Spleen (tissue), 11 donors: ENCODE measurements around the gene SERBP1. TPM values are rescaled to one million over a fixed set of nuclear protein-coding genes. Genes with fewer than 3 reads are reported as not detected.

Experiments
- DNase-seq: peaks from one replicate; pipeline ENCODE4 v3.0.0-alpha.2; 2020
- H3K27ac ChIP-seq, 8 donors: fragments of 200-600 bp; sonication (generic) in 7 of 8; 1 replicate in 4 of 8; 2 replicates in 4 of 8; pipeline versions ENCODE4 v1.5.0 to v1.8.0; 2016 to 2021; ENCODE audit warnings: inconsistent platforms in 4 of 8, mild to moderate bottlenecking in 4 of 8, moderate library complexity in 1 of 8
- H3K27me3 ChIP-seq, 7 donors: fragments of 200-600 bp; sonication (generic) in 6 of 7; replicated peaks in 1 of 7; 1 replicate in 4 of 7; 2 replicates in 3 of 7; pipeline versions ENCODE4 v1.5.0 to v1.8.0; 2016 to 2021; ENCODE audit warnings: inconsistent platforms in 3 of 7, mild to moderate bottlenecking in 1 of 7
- H3K36me3 ChIP-seq, 6 donors: fragments of 200-600 bp; sonication (generic) in 5 of 6; 1 replicate in 4 of 6; 2 replicates in 2 of 6; pipeline versions ENCODE4 v1.5.0 to v1.8.0; 2016 to 2021; ENCODE audit warnings: inconsistent platforms in 2 of 6
- H3K4me1 ChIP-seq, 6 donors: fragments of 200-600 bp; sonication (generic) in 5 of 6; 1 replicate in 3 of 6; 2 replicates in 3 of 6; pipeline versions ENCODE4 v1.5.0 to v1.8.0; 2016 to 2021; ENCODE audit warnings: inconsistent platforms in 3 of 6
- H3K4me3 ChIP-seq, 8 donors: fragments of 200-600 bp; sonication (generic) in 7 of 8; 1 replicate in 4 of 8; 2 replicates in 4 of 8; pipeline versions ENCODE4 v1.5.0 to v1.8.0; 2016 to 2021; ENCODE audit warnings: inconsistent platforms in 4 of 8, mild to moderate bottlenecking in 4 of 8, moderate library complexity in 2 of 8
- H3K9me3 ChIP-seq, 8 donors: fragments of 200-600 bp; sonication (generic) in 7 of 8; 1 replicate in 4 of 8; 2 replicates in 4 of 8; pipeline versions ENCODE4 v1.5.0 to v1.8.0; 2016 to 2021; ENCODE audit warnings: inconsistent platforms in 4 of 8
- POLR2A ChIP-seq, 3 donors: fragments of 450-650 bp; IDR thresholded peaks; one replicate each; pipeline ENCODE4 v1.5.1; 2017; ENCODE audit warnings: antibody characterized with exemption in 3 of 3, mild to moderate bottlenecking in 1 of 3
- POLR2AphosphoS5 ChIP-seq, 3 donors: sonication (generic); formaldehyde crosslinking; IDR thresholded peaks; one replicate each; pipeline ENCODE4 v1.5.1; 2017; ENCODE audit warnings: antibody characterized with exemption in 3 of 3
- WGBS, 5 donors: extraction: QIAGEN DNeasy Blood & Tissue Kit in 3 of 5; methylation state at CpG; one replicate each; pipeline versions ENCODE4 v1.1.5 to v1.1.7; 2013 to 2018; 5-methylcytosine and 5-hydroxymethylcytosine counted together
- intact Hi-C: fragments of 100-400 bp; cut with DNase I; formaldehyde crosslinking; loops from one replicate; pipeline ENCODE4 v1.15.0; 2023; ENCODE audit warnings: low total_unique reads
- polyA plus RNA-seq, 3 donors: library from polyadenylated mRNA; stranded (reverse); fragments of 200-250 nt; gene quantifications; one replicate each; pipeline ENCODE4 v1.2.1, GENCODE V29; 2013
- small RNA-seq, 4 donors: library from RNA; depleted of rRNA; stranded (forward); fragments of <200 nt; gene quantifications; one replicate each; pipeline ENCODE3, GENCODE V24; 2016
- total RNA-seq, 7 donors: library from RNA; depleted of rRNA in 3 of 7; stranded (reverse); fragments of >200 nt in 3 of 7; fragmentation: NEBNext Ultra II Directional in 4 of 7; extraction: Animal tissue kit (Norgen Biotek cat#: 25700) in 4 of 7; gene quantifications; one replicate each; pipeline versions ENCODE4 v1.1.0 to v1.2.1, GENCODE V29; 2016 to 2021
- TF ChIP-seq, protein P1 (sequence below), 11 experiments: fragments of 200-600 bp in 7 of 11; fragments of 450-650 bp in 4 of 11; sonication (generic) in 4 of 11; IDR thresholded peaks in 8 of 11; conservative IDR thresholded peaks in 3 of 11; 1 replicate in 7 of 11; 2 replicates in 4 of 11; pipeline versions ENCODE4 v1.4.0 to v1.8.0; 2016 to 2021; ENCODE audit warnings: antibody characterized with exemption in 11 of 11, inconsistent platforms in 4 of 11, mild to moderate bottlenecking in 1 of 11
- donor health status: healthy with polysubstance abuse.
- donor health status: DM: no; HTN: no; CAD: no; lungs with moderate emphysema.
- donor health status: DM: no; HTN: no; CAD: no.
- donor health status: Bipolar disorder and iron deficiency.
- donor health status: healthy.
- donor health status: DM: no; HTN: no; CAD: no.
- donor health status: DM: yes; HTN: yes; CAD: no.

Gene SERBP1
- total and polyA plus RNA-seq, 10 donors = 82.9 to 200 (median 124) TPM

DNA sequence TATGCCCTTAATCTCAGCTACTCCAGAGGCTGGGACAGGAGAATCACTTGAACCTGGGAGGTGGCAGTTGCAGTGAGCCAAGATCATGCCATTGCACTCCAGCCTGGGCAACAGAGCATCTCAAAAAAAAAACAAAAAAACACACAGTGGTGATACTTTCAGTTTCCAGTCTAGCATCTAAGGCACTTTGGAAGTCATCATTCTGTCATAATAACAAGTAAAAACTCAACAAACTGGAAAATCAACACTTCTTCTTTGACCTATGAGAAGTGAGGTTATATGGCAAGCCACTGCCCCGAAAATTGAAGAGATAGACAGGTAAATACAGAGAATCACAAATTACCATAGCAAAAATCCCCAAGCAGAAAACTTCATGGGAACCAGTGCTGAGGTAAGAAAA, 70.6 kb downstream of the SERBP1 start:
- H3K4me3 ChIP-seq = no peak overlapping the region
- no peaks in the 10 kb centered on the region for H3K4me1 ChIP-seq
- H3K27ac ChIP-seq = no peak overlapping the region
- TF ChIP-seq, protein P1, sequence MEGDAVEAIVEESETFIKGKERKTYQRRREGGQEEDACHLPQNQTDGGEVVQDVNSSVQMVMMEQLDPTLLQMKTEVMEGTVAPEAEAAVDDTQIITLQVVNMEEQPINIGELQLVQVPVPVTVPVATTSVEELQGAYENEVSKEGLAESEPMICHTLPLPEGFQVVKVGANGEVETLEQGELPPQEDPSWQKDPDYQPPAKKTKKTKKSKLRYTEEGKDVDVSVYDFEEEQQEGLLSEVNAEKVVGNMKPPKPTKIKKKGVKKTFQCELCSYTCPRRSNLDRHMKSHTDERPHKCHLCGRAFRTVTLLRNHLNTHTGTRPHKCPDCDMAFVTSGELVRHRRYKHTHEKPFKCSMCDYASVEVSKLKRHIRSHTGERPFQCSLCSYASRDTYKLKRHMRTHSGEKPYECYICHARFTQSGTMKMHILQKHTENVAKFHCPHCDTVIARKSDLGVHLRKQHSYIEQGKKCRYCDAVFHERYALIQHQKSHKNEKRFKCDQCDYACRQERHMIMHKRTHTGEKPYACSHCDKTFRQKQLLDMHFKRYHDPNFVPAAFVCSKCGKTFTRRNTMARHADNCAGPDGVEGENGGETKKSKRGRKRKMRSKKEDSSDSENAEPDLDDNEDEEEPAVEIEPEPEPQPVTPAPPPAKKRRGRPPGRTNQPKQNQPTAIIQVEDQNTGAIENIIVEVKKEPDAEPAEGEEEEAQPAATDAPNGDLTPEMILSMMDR (IDR thresholded peaks at IDR 0.05 in 8 of 11, conservative IDR thresholded peaks at IDR 0.05 in 3 of 11) = no peak
- TF ChIP-seq POLR2AphosphoS5 (IDR thresholded peaks at IDR 0.05) (no peak), POLR2A (IDR thresholded peaks at IDR 0.05) (no peak)
- H3K9me3 ChIP-seq = no peaks in the 10 kb centered on the region
- 33 to 96% (median 88%) methylated on average over 1 of the region's 1 CpG for WGBS, 5 donors
- H3K36me3 ChIP-seq = no peaks in the 10 kb centered on the region
- intact Hi-C loops = no loop called here
- DNase-seq = no peak
- no peaks in the 10 kb centered on the region for H3K27me3 ChIP-seq

Small RNA genes within 50 kb of the gene (small RNA-seq; reads per million reads assigned to genes)
- 0 reads per million in 4 donors for gene RNU6-387P

Other genes with a start within 250 kb of the SERBP1 start
- 1 to 10 TPM; 1.7 to 6.0 (median 3.3) TPM for gene IL12RB2, start 122.5 kb downstream of the SERBP1 start, total RNA-seq
- gene IL12RB2, start 122.5 kb downstream of the SERBP1 start, polyA plus RNA-seq = under 1 TPM; 0.17 to 0.64 (median 0.58) TPM